A549 treated with AZD2906 at 1 μM for 4 hours (cell line): Measurements from ENCODE around the gene FAM234B. TPM values are rescaled to one million over a fixed set of nuclear protein-coding genes. Genes with fewer than 3 reads are reported as not detected.

Source experiments
- total RNA-seq: library from RNA; stranded (reverse); fragments of 200-300 nt; extraction: Qiagen RNA extraction; gene quantifications from 5 replicates; pipeline ENCODE4 v1.2.3, GENCODE V29; 2022

FAM234B gene, protein sequence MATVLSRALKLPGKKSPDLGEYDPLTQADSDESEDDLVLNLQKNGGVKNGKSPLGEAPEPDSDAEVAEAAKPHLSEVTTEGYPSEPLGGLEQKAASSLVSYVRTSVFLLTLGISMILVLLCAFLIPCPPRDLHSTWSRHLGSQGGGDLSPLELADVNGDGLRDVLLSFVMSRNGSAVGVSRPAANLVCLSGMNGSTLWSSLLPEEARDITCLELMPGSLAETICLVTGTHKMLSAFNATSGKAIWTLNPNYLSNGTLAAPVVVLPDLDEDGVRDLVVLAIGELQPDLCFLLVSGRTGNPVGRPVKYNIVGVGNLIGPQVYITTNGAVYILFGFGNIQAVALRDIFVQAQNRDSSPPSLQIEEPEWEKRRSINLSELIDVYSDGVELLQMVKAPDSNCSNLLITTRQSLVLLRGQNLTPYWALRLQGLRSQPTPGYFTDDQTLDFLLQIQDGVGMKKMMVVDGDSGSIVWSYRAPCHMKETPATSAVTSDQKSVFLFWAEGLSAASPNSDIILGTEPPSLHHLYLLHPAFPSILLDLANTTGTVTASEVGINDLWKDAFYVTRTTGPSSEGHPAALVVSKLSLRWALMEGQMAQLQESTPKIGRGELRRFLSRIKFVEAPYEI
- 3.8 to 5.0 TPM (median 4.3 TPM) in 5 replicates for total RNA-seq

DNA sequence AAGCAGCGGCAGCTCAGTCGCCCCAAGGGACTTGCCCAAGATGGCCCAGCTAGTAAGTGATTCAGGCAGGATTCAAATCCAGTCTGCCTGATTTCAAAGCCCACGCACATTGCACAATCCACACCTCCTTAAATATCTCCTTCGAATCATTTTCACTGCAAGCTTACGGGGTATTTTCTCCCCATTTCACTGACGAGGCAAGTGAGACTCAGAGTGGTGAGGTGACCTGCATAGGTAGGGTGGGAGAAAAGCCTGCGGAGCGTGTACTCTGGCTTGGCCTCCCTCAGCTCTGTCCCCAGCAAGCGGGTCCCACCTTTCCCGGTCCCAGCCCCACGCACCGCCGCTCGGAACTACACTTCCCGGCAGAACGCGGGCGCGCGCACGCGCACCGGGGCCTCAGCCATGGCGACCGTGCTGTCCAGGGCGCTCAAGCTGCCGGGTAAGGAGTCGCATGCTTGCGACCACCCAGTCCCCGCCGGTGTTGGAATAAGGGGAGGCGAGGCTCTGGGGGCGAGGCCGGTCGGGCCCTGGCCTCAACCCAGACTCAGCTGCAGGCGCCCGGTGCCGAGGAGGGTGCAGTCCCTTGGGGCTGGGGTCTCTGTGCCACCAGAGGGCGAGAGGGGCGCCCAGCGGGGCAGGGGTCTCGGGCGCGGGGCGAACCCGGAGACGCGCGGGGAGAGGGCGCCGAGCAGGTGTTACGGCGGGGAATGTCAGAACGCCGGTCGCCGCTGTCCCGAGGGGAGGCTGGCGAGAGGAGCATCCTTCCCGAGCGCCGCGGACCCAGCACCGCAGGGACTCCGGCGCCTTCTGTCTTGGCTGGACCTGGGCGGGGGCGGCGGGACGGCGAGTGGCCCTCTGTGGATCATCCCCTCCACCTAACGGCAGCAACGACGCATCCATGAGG lies at the start of gene FAM234B:
FAM234B (plus strand) TSS at position 380 of the 904 bp plus-strand sequence; CDS start at position 403, 23 bp downstream.

DNA sequence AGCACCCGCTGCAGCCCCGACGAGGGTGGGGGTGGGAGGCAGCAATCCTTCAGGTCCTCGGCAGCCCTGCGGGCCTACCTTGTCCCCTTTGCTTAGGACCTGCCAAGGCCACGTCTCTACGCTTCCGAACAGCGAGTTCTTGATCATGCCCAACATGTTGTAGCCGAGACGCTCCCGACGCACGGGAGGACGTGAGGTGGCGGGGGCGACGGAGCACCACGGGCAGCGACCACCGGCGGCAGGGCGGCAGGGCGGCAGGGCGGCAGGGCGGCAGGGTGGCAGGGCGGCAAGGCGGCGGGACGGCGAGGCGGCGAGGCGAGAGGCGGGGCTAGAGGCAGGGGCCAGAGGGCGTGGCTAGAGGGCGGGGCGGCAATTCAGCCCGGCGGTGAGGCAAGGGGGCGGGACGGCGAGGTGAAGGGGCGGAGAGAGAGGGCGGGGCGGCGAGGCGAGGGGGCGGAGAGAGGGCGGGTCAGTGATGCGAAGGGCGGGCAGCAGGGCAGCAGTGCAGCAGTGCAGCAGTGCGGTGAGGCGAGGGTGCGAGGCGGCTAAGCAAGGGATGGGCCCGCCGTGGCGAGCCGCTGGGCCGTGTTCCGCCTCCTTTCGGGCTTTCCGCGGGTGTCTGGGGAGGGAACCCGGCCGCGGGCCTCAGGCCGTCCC lies 44.1 kb upstream of the FAM234B start, which contains the start of gene HEBP1:
HEBP1 (minus strand) TSS at position 307 of the 657 bp plus-strand sequence; CDS start at position 156, 151 bp downstream.

DNA sequence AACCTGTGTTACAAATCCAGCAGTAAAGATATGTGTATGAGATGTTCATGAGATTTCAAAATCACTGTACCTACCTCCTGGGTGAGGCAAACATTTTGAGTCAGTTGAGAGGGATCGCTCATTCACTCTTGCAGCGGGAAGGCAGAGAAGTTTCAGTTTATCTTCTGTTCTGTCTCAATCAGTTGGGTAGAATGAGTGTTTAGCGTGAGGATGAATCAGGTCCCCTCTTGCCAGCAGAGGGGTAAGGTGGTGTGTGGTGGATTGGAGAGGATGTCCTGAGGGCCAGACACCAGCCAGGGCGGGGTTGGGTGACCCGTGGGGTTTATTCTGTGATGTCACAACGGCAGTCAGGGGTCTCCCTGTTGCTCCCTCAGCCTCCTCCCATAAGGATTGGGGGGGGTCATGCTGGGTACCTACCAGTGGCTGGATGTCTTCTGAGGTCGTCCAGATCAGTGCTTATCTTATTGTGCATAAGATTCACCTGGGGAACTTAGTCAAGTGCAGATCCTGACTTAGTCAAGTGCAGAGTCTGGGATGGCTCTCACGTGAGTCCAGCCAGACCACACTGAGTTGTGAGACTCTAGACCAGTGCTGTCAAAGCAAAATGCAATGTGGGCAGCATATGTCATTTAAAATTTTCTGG lies 59.3 kb downstream of the FAM234B start, which contains the start of gene GSG1:
GSG1 (minus strand) TSS at position 277 of the 643 bp plus-strand sequence; CDS start at position 122, 155 bp downstream.

Other genes starting within 250 kb of the FAM234B start
- gene DDX47, start 231.0 kb upstream of the FAM234B start, total RNA-seq, result 69.3 to 91.3 TPM (median 70.5 TPM) in 5 replicates
- gene GPRC5A, start 152.8 kb upstream of the FAM234B start, total RNA-seq, result 201 to 268 TPM (median 236 TPM) in 5 replicates
- 0.40 TPM in 1 of 5 replicates, not detected in the others for gene GPRC5D, start 92.2 kb upstream of the FAM234B start, total RNA-seq
- gene HEBP1, start 44.1 kb upstream of the FAM234B start, total RNA-seq, result 50.1 to 57.7 TPM (median 52.2 TPM) in 5 replicates
- 0.59 to 1.2 TPM (median 0.71 TPM) in 5 replicates for gene GSG1, start 59.3 kb downstream of the FAM234B start, total RNA-seq
- gene EMP1, start 152.3 kb downstream of the FAM234B start, total RNA-seq, result 193 to 239 TPM (median 235 TPM) in 5 replicates